NCI-H2081 (cell line): ENCODE data around the gene OTUD1.

Experiments used
- DNase-seq, 2 experiments: peaks; one replicate each; lab custom pipeline; 2025; lab: John Stamatoyannopoulos, UW

Gene OTUD1

DNA sequence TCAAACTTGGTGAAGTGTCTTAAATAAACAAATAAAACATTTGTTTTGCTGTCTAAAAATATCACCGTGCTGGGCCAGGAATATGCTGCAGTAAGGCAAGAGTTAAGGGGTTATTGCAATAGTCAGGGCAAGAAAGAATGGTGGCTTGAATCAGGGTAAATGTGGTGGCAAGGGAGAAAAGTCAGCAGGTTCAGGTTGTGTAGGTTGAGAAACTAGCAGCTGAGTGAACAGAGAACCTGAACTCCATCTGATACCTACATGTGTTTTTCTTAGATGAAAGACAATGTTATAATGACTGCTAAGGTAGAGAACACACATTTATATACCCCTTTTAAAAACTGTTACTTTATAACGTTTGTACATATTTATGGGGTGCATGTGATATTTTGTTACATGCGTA, 28.7 kb downstream of the OTUD1 start:
- no peak for DNase-seq

DNA sequence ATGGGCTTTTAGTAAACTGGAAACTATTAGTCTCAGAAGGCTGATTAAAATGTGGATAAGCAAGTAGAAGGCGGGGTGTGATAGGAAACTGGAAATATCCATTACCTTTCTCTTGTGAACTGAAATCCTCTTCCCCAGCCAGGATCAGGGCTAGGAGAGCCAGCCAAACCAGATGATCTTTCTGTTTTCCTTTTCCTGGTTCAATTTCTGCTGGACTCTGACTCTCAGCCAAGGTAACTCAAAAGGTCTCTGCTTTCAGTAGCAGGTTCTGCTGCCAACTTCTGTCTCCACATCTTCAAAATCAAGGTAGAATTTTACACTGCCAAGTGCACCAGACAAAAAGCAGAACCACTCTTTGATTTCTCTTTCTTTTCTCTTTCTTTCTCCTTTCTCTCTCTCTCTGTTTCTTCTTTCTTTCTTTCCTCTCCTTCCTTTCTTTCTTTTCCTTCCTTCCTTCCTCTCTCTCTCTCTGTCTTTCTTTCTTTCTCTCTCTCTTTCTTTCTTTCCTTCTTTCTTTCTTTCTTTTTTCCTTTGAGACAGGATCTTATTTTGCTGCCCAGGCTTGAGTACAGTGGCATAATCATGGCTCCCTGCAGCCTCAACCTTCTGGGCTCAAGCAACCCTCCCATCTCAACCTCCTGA, 30.8 kb downstream of the OTUD1 start:
- DNase-seq = no peak

DNA sequence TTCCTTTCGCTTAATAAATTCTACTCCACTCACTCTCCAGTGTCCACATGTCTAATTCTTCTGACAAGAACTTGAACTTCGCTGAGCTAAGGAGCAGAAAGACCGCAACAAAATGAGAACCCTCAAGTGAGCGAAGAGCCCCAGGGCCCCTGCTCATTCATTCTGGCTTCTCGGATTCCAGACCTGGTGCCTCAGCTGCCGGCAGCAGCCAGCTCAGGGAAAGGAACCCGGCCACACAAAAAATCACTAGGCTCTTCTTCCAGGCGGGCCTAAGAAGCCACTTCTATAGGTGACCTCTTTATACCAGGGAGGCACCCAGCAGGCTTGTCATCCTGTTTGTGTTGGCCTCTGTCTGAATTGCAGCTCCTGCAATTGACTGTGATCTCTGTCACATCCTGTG, 33.3 kb downstream of the OTUD1 start:
- no peak for DNase-seq

DNA sequence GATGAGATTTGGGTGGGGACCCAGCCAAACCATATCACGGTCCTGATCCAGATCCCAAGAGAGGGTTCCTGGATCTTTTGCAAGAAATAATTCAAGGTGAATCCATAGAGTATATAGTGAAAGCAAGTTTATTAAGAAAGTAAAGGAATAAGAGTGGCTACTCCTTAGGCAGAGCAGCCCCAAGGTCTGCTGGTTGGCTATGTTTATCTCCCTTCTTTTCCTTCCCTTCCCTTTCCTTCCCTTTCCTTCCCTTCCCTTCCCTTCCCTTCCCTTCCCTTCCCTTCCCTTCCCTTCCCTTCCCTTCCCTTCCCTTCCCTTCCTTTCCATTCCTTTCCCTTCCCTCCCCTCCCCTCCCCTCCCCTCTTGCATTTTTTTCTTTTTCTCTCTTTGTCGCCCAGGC, 35.2 kb downstream of the OTUD1 start:
- DNase-seq = no peak

DNA sequence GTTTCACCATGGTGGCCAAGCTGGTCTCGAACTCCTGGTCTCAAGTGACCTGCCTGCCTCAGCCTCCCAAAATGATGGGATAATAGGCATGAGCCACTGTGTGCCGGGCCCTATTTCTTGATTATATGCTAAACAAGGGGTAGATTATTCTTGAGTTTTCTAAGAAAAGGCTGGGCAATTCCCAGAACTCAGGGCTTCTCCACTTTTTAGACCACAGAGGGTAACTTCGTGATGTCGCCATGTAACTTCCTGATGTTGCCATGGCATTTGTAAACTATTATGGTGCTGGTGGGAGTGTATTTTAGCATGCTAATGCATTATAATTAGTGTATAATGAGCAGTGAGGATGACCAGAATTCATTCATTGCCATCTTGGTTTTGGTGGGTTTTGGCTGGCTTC, 35.8 kb downstream of the OTUD1 start:
- DNase-seq = no peak

DNA sequence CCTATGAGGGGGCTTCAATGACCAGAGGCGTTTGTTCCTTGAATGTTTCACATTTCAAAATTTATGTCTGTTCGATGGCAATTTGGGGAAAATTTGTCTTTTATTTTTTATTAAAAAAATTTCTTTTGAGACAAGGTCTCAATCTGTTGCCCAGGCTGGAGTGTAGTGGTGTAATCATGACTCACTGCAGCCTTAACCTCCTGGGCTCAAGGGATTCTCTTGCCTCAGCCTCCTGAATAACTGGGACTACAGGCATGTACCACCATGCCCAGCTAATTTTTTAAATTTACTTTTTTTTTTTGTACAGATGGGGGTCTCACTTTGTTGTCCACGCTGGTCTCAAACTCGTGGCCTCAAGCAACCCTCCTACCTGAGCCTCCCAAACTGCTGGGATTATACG, 39.7 kb downstream of the OTUD1 start:
- DNase-seq = no peak

DNA sequence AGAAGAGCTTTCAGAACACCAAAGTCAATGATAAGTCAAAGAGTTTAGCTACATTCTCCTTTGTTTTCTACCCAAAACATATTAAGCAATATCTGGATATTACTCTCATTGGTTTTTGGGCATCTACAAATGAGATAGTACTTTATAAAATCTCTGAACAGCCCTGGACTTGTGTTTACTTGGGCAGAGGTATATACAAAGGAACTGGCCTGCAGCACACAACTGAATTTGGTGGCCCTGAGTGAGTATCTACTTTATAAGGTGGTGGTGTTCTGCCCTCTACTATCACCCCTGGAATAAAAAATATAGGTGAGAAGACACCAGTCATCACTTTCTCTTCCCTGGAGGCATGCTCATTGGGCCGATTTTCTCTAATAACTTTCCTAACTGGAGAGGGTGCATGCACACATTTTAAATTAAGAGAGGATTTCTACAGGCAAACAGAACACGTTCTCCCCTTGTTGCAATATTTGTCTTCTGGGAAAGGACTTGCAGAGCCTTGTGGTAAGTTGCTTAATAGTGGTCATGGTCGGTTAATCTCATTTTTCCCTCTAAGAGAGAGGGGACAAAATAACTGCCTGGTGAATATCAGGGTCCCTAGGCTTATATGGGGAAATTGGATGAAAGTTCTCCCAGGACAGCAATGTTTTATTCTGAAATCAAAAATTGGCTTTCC, 41.1 kb downstream of the OTUD1 start:
- no peak for DNase-seq

DNA sequence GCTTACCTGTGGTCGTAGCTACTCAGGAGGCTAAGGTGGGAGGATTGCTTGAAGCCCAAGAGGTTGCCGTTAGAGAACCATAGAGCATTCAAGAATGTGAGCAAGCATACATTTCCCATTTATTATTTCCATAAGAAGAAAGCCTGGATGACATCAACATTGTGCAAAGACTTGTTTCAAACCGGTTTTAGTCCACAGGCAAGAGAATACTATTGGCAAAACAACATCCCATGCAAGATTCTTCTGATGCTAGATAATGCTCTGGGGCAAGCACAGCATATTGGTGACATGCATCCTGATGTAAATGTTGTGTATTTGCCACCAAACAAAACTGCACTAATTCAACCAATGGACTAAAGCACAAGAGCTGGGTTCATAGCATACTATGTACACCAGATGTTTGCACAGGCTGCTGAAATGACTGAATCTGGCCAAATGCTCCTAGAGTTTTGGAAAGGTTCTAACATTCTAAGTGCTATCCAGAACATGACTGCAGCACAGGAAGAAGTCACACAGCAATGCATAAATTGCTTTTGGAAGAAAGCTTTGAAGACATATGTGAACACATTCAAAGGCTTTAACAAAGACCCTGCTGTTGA, 42.6 kb downstream of the OTUD1 start:
- no peak for DNase-seq

DNA sequence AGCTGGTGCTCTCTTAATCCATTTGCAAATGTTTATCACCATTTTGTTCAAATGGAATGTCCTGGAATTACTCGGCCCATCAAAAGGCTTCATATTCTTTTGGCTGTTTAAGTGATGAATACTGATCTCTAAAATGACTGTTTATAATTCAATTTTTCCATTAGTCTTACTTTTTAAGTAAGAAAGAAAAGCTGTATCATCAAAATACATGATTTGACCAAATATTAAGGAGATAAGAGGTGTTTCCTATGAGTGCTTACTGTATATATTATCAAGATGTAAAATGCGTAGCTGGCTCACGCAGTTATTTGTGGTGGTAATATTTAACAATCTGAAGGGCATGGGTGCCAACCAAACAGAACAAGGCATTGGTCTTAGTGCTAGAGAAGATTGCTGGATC, 51.2 kb downstream of the OTUD1 start:
- no peak for DNase-seq
